NT2/D1 (cell line): ENCODE measurements around the gene SARNP.

ENCODE experiments used
- DNase-seq: peaks from one replicate; pipeline ENCODE4 v3.0.0-alpha.2; 2011; ENCODE audit warnings: low read depth, low spot score
- H3K27me3 ChIP-seq: 2 replicates; pipeline ENCODE4 v1.6.0; 2011; ENCODE audit warnings: mild to moderate bottlenecking; ENCODE audit not compliant: insufficient read length, insufficient read depth
- H3K36me3 ChIP-seq: 2 replicates; pipeline ENCODE4 v1.6.1; 2011; ENCODE audit warnings: mild to moderate bottlenecking, low read length, mixed read lengths; ENCODE audit not compliant: insufficient read depth, insufficient read length
- H3K4me1 ChIP-seq: 2 replicates; pipeline ENCODE4 v1.5.1; 2011; ENCODE audit not compliant: insufficient read depth, insufficient read length
- H3K4me3 ChIP-seq: 2 replicates; pipeline ENCODE4 v1.5.1; 2011; ENCODE audit warnings: low read depth; ENCODE audit not compliant: insufficient read length
- H3K9ac ChIP-seq: 2 replicates; pipeline ENCODE4 v1.6.0; 2011; ENCODE audit warnings: low read depth; ENCODE audit not compliant: insufficient read length
- H3K9me3 ChIP-seq: 2 replicates; pipeline ENCODE4 v1.5.1; 2011; ENCODE audit warnings: mild to moderate bottlenecking, low read length; ENCODE audit not compliant: insufficient read depth
- SUZ12 ChIP-seq: IDR thresholded peaks from 2 replicates; pipeline ENCODE4 v1.6.1; 2011; ENCODE audit not compliant: insufficient read length, insufficient read depth; ENCODE audit errors: extremely low read depth
- YY1 ChIP-seq: IDR thresholded peaks from 2 replicates; pipeline ENCODE4 v1.6.1; 2011; ENCODE audit not compliant: insufficient read length, insufficient read depth
- ZNF274 ChIP-seq: IDR thresholded peaks from 2 replicates; pipeline ENCODE4 v1.6.1; 2011; ENCODE audit warnings: mild to moderate bottlenecking, low read depth, low read length

SARNP gene

GRCh38 chr12:55732288-55732687, 85.2 kb downstream of the SARNP start:
- peaks cover 18% of the 10 kb centered on the region for H3K36me3 ChIP-seq
- H3K9ac ChIP-seq, result no peak overlapping the region
- H3K4me3 ChIP-seq, result no peak overlapping the region
- TF ChIP-seq SUZ12 (no peak), ZNF274 (no peak), YY1 (no peak)
- DNase-seq, result no peak
- no peaks in the 10 kb centered on the region for H3K9me3 ChIP-seq
- no peaks in the 10 kb centered on the region for H3K27me3 ChIP-seq
- H3K4me1 ChIP-seq, result peaks cover 8% of the 10 kb centered on the region

GRCh38 chr12:55729819-55730818, 87.4 kb downstream of the SARNP start:
- H3K27me3 ChIP-seq, result no peaks in the 10 kb centered on the region
- TF ChIP-seq SUZ12 (no peak), YY1 (no peak), ZNF274 (no peak)
- no peak for DNase-seq
- H3K36me3 ChIP-seq, result peaks cover 38% of the 10 kb centered on the region
- H3K4me1 ChIP-seq, result peaks cover 15% of the 10 kb centered on the region
- peak overlapping the region; percentile 98 for H3K9ac ChIP-seq
- H3K4me3 ChIP-seq, result peak overlapping the region; percentile 92
- no peaks in the 10 kb centered on the region for H3K9me3 ChIP-seq

- Histone ChIP-seq H3K9me3 (no peaks in the 10 kb centered on the region), H3K4me3 (peak within 1 kb of the TSS; percentile 92), H3K36me3 (peaks cover 47% of the 10 kb centered on the region), H3K27me3 (no peaks in the 10 kb centered on the region), H3K9ac (peak within 1 kb of the TSS; percentile 98), H3K4me1 (peaks cover 16% of the 10 kb centered on the region)
- TF ChIP-seq SUZ12 (no peak), ZNF274 (no peak), YY1 (no peak)
- DNase-seq, result peak; percentile 84
These were observed 88.3 kb downstream of the SARNP start, which contains the start of gene CD63 for GRCh38 chr12:55728939-55729818. Gene CD63 (minus strand): TSS chr12:55729009. CDS start chr12:55728341, 668 bp downstream.

- H3K4me1 ChIP-seq, result peaks cover 18% of the 10 kb centered on the region
- DNase-seq, result no peak
- H3K27me3 ChIP-seq, result no peaks in the 10 kb centered on the region
- H3K4me3 ChIP-seq, result peak overlapping the region; percentile 92
- peak overlapping the region; percentile 95 for H3K9ac ChIP-seq
- H3K9me3 ChIP-seq, result no peaks in the 10 kb centered on the region
- H3K36me3 ChIP-seq, result peaks cover 55% of the 10 kb centered on the region
- TF ChIP-seq ZNF274 (no peak), SUZ12 (no peak), YY1 (no peak)
These were observed 89.2 kb downstream of the SARNP start for GRCh38 chr12:55728186-55728938.

GRCh38 chr12:55727643-55728185, 89.8 kb downstream of the SARNP start:
- no peak for TF ChIP-seq ZNF274
- TF ChIP-seq YY1, result no peak
- no peak for TF ChIP-seq SUZ12
- DNase-seq, result no peak

DNA sequence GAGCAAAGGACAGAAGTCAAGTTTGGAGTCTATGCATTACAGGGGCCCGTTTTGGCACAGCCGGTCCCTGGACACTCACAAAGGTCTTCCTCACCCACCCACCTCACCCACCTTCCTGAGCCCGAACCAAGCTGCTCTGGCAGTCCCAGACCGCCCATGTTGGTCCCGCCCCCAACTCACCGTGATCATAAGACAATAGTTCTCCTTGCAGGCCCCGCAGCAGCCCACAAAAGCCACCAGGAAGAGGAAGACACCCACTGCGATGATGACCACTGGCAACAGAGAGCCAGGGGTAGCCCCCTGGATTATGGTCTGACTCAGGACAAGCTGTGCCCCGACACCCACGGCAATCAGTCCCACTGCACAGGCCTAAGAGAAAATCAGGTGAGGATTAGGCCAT, 90.6 kb downstream of the SARNP start:
- H3K36me3 ChIP-seq, result peaks cover 56% of the 10 kb centered on the region
- H3K9ac ChIP-seq, result peak overlapping the region; percentile 95
- H3K9me3 ChIP-seq, result no peaks in the 10 kb centered on the region
- peak overlapping the region; percentile 92 for H3K4me3 ChIP-seq
- H3K27me3 ChIP-seq, result no peaks in the 10 kb centered on the region
- TF ChIP-seq SUZ12 (no peak), YY1 (no peak), ZNF274 (no peak)
- peaks cover 12% of the 10 kb centered on the region for H3K4me1 ChIP-seq
- DNase-seq, result no peak

More at GRCh38 chr12:55727643-55728185, 89.8 kb downstream of the SARNP start:
- Histone ChIP-seq H3K36me3 (peaks cover 62% of the 10 kb centered on the region), H3K9me3 (no peaks in the 10 kb centered on the region), H3K4me1 (peaks cover 15% of the 10 kb centered on the region), H3K4me3 (peak overlapping the region; percentile 92), H3K9ac (peak overlapping the region; percentile 95), H3K27me3 (no peaks in the 10 kb centered on the region)
